K562 (cell line): Measurements from ENCODE around the gene SLC2A6. TPM values are rescaled to one million over a fixed set of nuclear protein-coding genes. Genes with fewer than 3 reads are reported as not detected.
A peak's percentile ranks its signal among the peaks of the same experiment; 100 is the strongest.

Source experiments
- FOXA3 ChIP-seq, 2 experiments: fragments of 450-650 bp in 1 of 2; sonication (generic) in 1 of 2; formaldehyde crosslinking; IDR thresholded peaks in 1 of 2; conservative IDR thresholded peaks in 1 of 2; 2 replicates each; pipeline versions ENCODE4 v1.4.0 to v1.8.0; 2020 to 2022; ENCODE audit warnings: mild to moderate bottlenecking in 2 of 2, missing genetic modification reagents in 1 of 2
- KLF13 ChIP-seq: fragments of 450-650 bp; IDR thresholded peaks from 2 replicates; pipeline ENCODE4 v1.6.1; 2016; ENCODE audit warnings: missing genetic modification characterization, low read depth, mild to moderate bottlenecking, missing compliant biosample characterization, moderate library complexity, borderline replicate concordance
- SIN3A ChIP-seq, 2 experiments: fragments of 150-350 bp in 1 of 2; IDR thresholded peaks; 2 replicates each; pipeline ENCODE4 v1.6.1; 2011 to 2016; ENCODE audit warnings: borderline replicate concordance in 2 of 2, low read depth in 2 of 2, low read length in 2 of 2, mild to moderate bottlenecking in 2 of 2, moderate library complexity in 2 of 2; ENCODE audit not compliant: control insufficient read depth in 1 of 2
- WHSC1 ChIP-seq: IDR thresholded peaks from one replicate; pipeline ENCODE4 v1.6.1; 2012; ENCODE audit warnings: low read length, control low read depth, inconsistent platforms
- polyA plus RNA-seq, 8 experiments: library from polyadenylated mRNA; depleted of rRNA in 4 of 8; stranded (reverse) in 5 of 8; unstranded in 3 of 8; fragments of >200 nt; fragmentation: Nextera tagmentation in 2 of 8; fragmentation: Illumina TruSeq in 1 of 8; extraction: Ambion mirVana in 2 of 8; extraction: Trizol in 1 of 8; gene quantifications; 2 replicates each; pipeline versions ENCODE4 v1.2.1 to v1.2.3, GENCODE V29; 2011 to 2014; ENCODE audit warnings: inconsistent platforms in 1 of 8, missing spikeins in 1 of 8
- total RNA-seq, 7 experiments: library from RNA; depleted of rRNA in 6 of 7; stranded (reverse); fragments of >200 nt in 6 of 7; fragmentation: Illumina TruSeq in 2 of 7; extraction: Trizol in 2 of 7; gene quantifications; 2 replicates each; pipeline versions ENCODE4 v1.2.1 to v1.2.3, GENCODE V29; 2011 to 2021; ENCODE audit warnings: low replicate concordance in 1 of 7
- TF ChIP-seq, protein P1 (sequence below): fragments of 200-600 bp; sonication (generic); IDR thresholded peaks from one replicate; pipeline ENCODE4 v1.6.1; 2012; ENCODE audit warnings: mild to moderate bottlenecking, low read depth, low read length, inconsistent platforms
- TF ChIP-seq, protein P2 (sequence below): IDR thresholded peaks from 2 replicates; pipeline ENCODE4 v1.6.1; 2011; ENCODE audit not compliant: insufficient read length; ENCODE audit errors: extremely low read depth
- TF ChIP-seq, protein P3 (sequence below): IDR thresholded peaks from 3 replicates; pipeline ENCODE4 v1.6.1; 2011; ENCODE audit warnings: borderline replicate concordance, mild to moderate bottlenecking; ENCODE audit not compliant: insufficient read length, insufficient read depth
- TF ChIP-seq, protein P4 (sequence below): fragments of 250-450 bp; sonication (Bioruptor Pico); IDR thresholded peaks from 2 replicates; pipeline ENCODE4 v1.9.0; 2021; ENCODE audit warnings: mild to moderate bottlenecking, inconsistent platforms

The SLC2A6 gene
- total and polyA plus RNA-seq, 9 of the 15 experiments (the other 6 are each of a cell fraction or from before 2014, with no cell fraction given): 0.04 to 0.38 (median 0.09) TPM; not detected in 3

DNA sequence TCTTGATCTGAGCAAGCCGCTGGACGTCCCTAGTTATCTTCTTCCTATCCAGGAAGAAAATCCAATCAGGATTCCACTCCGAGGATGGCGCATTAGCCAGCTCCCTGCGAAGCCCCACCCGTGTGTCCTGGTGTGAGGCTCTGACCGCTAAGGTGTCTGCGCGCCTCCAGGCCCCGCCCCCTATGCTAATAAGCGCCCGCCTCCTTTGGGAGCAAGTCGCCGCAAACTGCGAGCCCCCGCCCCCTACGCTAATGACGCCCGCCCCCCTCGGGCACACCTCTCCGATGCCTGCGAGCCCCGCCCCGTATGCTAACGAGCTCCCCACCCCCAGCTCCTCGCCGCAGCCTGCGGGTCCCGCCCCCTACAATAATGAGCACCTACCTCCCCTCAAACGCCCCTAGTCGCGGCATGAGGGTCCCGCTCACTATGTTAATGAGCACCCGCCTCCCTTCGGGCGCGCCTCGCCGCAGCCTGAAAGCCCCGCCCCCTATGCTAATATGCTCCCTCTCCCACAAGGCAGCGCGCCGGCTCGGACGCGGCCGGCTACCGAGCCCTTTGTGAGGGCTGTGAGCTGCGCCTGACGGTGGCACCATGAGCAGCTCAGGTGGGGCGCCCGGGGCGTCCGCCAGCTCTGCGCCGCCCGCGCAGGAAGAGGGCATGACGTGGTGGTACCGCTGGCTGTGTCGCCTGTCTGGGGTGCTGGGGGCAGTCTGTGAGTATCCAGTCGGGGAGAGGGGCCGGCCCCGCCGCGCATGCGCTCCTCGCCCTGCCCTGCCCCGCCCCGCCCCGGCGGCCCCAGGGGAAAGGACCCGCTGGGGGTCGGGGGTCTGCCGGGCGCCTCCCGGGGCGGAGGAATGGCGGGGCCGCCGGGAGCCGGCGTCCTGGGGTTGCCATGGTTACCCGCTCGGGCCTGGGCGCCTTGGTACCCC, 19.2 kb downstream of the SLC2A6 start, which contains the start of gene CACFD1 (continued):
- TF ChIP-seq, protein P1, sequence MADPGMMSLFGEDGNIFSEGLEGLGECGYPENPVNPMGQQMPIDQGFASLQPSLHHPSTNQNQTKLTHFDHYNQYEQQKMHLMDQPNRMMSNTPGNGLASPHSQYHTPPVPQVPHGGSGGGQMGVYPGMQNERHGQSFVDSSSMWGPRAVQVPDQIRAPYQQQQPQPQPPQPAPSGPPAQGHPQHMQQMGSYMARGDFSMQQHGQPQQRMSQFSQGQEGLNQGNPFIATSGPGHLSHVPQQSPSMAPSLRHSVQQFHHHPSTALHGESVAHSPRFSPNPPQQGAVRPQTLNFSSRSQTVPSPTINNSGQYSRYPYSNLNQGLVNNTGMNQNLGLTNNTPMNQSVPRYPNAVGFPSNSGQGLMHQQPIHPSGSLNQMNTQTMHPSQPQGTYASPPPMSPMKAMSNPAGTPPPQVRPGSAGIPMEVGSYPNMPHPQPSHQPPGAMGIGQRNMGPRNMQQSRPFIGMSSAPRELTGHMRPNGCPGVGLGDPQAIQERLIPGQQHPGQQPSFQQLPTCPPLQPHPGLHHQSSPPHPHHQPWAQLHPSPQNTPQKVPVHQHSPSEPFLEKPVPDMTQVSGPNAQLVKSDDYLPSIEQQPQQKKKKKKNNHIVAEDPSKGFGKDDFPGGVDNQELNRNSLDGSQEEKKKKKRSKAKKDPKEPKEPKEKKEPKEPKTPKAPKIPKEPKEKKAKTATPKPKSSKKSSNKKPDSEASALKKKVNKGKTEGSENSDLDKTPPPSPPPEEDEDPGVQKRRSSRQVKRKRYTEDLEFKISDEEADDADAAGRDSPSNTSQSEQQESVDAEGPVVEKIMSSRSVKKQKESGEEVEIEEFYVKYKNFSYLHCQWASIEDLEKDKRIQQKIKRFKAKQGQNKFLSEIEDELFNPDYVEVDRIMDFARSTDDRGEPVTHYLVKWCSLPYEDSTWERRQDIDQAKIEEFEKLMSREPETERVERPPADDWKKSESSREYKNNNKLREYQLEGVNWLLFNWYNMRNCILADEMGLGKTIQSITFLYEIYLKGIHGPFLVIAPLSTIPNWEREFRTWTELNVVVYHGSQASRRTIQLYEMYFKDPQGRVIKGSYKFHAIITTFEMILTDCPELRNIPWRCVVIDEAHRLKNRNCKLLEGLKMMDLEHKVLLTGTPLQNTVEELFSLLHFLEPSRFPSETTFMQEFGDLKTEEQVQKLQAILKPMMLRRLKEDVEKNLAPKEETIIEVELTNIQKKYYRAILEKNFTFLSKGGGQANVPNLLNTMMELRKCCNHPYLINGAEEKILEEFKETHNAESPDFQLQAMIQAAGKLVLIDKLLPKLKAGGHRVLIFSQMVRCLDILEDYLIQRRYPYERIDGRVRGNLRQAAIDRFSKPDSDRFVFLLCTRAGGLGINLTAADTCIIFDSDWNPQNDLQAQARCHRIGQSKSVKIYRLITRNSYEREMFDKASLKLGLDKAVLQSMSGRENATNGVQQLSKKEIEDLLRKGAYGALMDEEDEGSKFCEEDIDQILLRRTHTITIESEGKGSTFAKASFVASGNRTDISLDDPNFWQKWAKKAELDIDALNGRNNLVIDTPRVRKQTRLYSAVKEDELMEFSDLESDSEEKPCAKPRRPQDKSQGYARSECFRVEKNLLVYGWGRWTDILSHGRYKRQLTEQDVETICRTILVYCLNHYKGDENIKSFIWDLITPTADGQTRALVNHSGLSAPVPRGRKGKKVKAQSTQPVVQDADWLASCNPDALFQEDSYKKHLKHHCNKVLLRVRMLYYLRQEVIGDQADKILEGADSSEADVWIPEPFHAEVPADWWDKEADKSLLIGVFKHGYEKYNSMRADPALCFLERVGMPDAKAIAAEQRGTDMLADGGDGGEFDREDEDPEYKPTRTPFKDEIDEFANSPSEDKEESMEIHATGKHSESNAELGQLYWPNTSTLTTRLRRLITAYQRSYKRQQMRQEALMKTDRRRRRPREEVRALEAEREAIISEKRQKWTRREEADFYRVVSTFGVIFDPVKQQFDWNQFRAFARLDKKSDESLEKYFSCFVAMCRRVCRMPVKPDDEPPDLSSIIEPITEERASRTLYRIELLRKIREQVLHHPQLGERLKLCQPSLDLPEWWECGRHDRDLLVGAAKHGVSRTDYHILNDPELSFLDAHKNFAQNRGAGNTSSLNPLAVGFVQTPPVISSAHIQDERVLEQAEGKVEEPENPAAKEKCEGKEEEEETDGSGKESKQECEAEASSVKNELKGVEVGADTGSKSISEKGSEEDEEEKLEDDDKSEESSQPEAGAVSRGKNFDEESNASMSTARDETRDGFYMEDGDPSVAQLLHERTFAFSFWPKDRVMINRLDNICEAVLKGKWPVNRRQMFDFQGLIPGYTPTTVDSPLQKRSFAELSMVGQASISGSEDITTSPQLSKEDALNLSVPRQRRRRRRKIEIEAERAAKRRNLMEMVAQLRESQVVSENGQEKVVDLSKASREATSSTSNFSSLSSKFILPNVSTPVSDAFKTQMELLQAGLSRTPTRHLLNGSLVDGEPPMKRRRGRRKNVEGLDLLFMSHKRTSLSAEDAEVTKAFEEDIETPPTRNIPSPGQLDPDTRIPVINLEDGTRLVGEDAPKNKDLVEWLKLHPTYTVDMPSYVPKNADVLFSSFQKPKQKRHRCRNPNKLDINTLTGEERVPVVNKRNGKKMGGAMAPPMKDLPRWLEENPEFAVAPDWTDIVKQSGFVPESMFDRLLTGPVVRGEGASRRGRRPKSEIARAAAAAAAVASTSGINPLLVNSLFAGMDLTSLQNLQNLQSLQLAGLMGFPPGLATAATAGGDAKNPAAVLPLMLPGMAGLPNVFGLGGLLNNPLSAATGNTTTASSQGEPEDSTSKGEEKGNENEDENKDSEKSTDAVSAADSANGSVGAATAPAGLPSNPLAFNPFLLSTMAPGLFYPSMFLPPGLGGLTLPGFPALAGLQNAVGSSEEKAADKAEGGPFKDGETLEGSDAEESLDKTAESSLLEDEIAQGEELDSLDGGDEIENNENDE: no peak
- TF ChIP-seq FOXA3 (CRISPR knock-in tag; conservative IDR thresholded peaks at IDR 0.05 in 1 of 2, IDR thresholded peaks at IDR 0.05 in 1 of 2) (no peak), KLF13 (tag) (peak; percentile 37; the same call in 1 of the 2 replicates), SIN3A (IDR thresholded peaks at IDR 0.05; ENCODE audit: borderline replicate concordance in 2 of 2, control insufficient read depth in 1 of 2, low read depth in 2 of 2, low read length in 2 of 2) (peak in 1 of 2 experiments; percentile 55; a peak in 1 of 4 replicates), WHSC1 (no peak)
- TF ChIP-seq, protein P2, sequence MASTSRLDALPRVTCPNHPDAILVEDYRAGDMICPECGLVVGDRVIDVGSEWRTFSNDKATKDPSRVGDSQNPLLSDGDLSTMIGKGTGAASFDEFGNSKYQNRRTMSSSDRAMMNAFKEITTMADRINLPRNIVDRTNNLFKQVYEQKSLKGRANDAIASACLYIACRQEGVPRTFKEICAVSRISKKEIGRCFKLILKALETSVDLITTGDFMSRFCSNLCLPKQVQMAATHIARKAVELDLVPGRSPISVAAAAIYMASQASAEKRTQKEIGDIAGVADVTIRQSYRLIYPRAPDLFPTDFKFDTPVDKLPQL: no peak
- TF ChIP-seq, protein P3, sequence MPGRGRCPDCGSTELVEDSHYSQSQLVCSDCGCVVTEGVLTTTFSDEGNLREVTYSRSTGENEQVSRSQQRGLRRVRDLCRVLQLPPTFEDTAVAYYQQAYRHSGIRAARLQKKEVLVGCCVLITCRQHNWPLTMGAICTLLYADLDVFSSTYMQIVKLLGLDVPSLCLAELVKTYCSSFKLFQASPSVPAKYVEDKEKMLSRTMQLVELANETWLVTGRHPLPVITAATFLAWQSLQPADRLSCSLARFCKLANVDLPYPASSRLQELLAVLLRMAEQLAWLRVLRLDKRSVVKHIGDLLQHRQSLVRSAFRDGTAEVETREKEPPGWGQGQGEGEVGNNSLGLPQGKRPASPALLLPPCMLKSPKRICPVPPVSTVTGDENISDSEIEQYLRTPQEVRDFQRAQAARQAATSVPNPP: no peak
- TF ChIP-seq, protein P4, sequence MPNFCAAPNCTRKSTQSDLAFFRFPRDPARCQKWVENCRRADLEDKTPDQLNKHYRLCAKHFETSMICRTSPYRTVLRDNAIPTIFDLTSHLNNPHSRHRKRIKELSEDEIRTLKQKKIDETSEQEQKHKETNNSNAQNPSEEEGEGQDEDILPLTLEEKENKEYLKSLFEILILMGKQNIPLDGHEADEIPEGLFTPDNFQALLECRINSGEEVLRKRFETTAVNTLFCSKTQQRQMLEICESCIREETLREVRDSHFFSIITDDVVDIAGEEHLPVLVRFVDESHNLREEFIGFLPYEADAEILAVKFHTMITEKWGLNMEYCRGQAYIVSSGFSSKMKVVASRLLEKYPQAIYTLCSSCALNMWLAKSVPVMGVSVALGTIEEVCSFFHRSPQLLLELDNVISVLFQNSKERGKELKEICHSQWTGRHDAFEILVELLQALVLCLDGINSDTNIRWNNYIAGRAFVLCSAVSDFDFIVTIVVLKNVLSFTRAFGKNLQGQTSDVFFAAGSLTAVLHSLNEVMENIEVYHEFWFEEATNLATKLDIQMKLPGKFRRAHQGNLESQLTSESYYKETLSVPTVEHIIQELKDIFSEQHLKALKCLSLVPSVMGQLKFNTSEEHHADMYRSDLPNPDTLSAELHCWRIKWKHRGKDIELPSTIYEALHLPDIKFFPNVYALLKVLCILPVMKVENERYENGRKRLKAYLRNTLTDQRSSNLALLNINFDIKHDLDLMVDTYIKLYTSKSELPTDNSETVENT: 0 out of 2 replicates have a peak, but pooled peaks have one; percentile 56
